ENCODE data around the gene IRF2BPL. TPM values are rescaled to one million over a fixed set of nuclear protein-coding genes. Genes with fewer than 3 reads are reported as not detected.
A peak's percentile ranks its signal among the peaks of the same experiment; 100 is the strongest.

Gene IRF2BPL
- polyA plus RNA-seq (ENCODE audit: insufficient read length): 42.3 TPM
- long read RNA-seq, donor 1, full-length matches to known transcripts: 313 of 313 reads
- long read RNA-seq, donor 1, partial matches to known transcripts: 0 of 313 reads
- long read RNA-seq, donor 1, other reads (novel, unspliced or antisense): 0 of 313 reads
- long read RNA-seq, donor 2, full-length matches to known transcripts: 151 of 151 reads
- long read RNA-seq, donor 2, partial matches to known transcripts: 0 of 151 reads
- long read RNA-seq, donor 2, other reads (novel, unspliced or antisense): 0 of 151 reads
- long read RNA-seq, donor 3, full-length matches to known transcripts: 142 of 142 reads
- long read RNA-seq, donor 3, partial matches to known transcripts: 0 of 142 reads
- long read RNA-seq, donor 3, other reads (novel, unspliced or antisense): 0 of 142 reads
- long read RNA-seq, donor 4, full-length matches to known transcripts: 30 of 30 reads
- long read RNA-seq, donor 4, partial matches to known transcripts: 0 of 30 reads
- long read RNA-seq, donor 4, other reads (novel, unspliced or antisense): 0 of 30 reads
- long read RNA-seq, donor 5, full-length matches to known transcripts: 193 of 193 reads
- long read RNA-seq, donor 5, partial matches to known transcripts: 0 of 193 reads
- long read RNA-seq, donor 5, other reads (novel, unspliced or antisense): 0 of 193 reads
- long read RNA-seq, donor 6, full-length matches to known transcripts: 201 of 201 reads
- long read RNA-seq, donor 6, partial matches to known transcripts: 0 of 201 reads
- long read RNA-seq, donor 6, other reads (novel, unspliced or antisense): 0 of 201 reads
- long read RNA-seq, donor 7, full-length matches to known transcripts: 195 of 195 reads
- long read RNA-seq, donor 7, partial matches to known transcripts: 0 of 195 reads
- long read RNA-seq, donor 7, other reads (novel, unspliced or antisense): 0 of 195 reads
- long read RNA-seq, donor 8, full-length matches to known transcripts: 70 of 70 reads
- long read RNA-seq, donor 8, partial matches to known transcripts: 0 of 70 reads
- long read RNA-seq, donor 8, other reads (novel, unspliced or antisense): 0 of 70 reads

DNA sequence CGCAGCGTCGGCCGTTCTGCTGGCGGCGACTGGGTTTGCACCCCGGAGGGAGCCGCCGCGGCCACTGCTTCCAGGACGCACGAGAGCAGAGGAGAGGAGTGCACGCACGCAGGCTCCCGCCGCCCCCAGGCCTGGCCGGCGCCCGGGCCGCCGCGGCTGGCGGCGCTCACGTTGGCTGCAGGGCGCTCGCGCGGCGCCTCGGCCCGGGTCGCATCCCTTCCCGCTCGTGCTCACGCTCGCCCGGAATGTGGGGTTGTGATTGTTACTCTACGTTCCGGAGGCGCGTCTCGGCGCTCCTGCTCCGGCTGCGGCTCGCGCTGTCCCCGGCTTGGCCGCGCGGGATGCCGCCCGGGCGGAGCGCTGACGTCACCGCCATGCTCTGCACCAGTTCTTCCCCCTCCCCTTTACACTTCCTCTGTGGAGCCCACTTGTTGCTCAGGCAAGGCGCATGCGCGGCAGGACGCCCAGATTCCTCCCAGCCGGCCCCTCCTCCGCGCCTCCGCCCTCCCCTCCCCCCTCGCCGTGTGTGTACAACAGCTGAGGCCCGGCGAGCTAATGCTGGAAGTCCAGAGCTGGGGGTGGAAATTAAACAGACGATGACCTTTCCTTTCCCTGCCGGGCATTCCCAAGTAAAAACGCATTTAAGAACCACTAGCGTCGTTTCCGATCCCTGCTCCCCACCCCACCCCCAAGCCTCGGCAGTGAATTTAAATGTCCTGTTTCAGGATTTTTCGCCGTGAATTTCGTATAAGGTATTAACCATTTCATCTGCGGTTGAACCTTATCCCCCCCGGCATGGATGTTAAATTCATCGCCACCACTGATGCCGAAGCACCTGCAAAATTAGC is at the start of gene IRF2BPL:
IRF2BPL (minus strand) TSS at position 325 of the 848 bp plus-strand sequence. CDS start 916 bp downstream, outside the sequence.
- DNase-seq: peak; percentile 98

DNA sequence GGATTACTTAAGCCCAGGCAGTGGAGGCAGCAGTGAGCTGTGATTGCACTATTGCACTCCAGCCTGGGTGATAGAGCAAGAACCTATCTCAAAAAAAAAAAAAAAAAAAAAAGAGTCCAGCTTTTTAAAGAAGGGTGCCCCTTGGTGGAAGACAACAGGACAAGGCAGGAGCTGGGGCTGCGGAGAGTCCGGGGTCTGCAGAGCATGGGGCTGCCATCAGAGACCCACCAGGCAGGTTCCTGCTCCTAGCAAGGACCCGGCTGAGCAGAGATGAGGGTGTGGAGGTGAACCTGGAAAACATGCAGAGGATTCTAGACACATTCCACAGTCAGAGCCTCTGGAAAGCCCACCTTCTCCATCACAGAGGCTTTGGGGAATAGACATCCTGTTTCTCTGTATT is 48.5 kb upstream of the IRF2BPL start:
- DNase-seq: no peak

DNA sequence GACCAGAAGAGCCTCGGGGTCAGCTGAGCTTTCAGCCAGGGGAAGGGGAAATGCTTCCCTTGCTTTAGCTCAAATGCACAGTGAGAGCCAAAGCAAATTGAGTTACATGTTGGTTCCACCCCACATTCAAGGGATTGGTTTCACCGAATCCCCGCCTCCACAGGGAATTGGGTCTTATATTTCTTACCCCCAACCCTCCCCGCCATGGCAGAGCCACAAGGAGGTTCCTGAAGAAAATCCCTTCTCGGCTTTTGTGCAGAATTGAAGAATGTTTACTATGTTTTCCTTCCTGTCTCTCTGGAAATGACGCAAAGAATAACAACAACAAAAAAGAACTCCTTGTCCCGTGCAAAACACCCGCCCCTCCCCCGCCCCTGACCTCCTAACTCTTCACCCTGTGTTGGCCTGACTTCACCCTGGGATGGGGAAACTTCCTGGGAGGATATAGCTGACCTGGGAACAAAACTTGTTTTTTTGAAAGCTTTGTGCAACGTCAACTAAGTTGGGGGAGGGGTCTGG is 47.7 kb upstream of the IRF2BPL start:
- peak; percentile 83 for DNase-seq

DNA sequence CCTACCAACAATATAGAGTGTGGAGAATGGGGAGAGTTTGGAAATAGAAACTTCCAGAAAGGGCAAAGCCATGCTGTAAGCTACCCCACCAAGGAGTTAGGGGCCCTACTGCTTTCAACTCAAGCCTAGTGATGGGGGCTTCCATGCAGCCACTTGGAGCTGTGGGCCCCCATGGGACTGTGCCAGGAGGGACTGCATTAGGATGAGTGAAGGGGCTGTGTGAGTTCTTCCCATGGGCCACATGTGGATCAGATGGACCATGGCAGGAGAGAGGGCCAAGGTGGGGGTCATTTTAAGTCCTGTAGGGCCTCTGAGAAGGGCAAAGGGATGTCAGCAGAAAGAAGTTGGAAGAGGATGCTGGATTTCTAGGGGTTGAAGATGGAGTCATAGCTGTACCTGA is 46.5 kb upstream of the IRF2BPL start:
- DNase-seq: no peak

DNA sequence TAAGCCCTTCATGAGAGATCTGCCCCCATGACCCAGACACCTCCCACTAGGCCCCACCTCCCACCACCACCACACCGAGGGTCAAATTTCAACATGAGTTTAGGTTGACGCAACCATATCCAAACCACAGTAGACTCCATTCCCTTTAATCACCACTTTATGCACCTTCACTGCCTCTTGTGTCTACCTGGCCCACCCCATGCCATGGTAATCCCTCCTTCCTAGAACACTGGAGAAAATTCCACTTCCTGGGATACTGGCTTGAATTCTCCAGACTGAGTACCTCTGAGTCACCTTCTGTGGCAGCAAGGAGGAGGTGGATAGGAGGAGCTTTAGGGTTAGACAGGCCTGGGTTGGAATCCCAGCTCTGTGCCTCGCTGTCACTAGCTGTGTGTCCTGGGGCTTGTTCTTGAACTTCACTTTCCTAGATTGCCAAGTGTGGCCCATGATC is 43.5 kb upstream of the IRF2BPL start:
- no peak for DNase-seq

DNA sequence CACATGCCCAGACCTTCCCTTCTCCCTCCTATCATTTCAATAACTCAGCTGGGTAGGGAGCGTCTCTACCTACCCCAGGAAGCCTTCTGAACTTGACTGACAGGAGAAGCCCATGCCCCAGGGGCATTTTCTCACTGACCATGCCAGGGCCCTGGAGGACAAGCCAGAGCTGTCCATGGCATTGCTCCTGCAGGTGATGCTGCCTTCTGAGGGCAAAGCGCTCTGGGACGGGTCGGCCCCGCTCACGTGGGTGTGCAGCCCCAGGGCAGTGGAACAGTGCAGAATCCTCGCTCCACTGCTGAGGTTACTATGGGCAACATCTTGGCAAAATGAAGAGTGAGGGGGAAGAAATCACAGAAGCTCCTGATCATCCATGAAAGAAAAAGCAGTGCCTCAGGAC is 41.0 kb upstream of the IRF2BPL start:
- no peak for DNase-seq

DNA sequence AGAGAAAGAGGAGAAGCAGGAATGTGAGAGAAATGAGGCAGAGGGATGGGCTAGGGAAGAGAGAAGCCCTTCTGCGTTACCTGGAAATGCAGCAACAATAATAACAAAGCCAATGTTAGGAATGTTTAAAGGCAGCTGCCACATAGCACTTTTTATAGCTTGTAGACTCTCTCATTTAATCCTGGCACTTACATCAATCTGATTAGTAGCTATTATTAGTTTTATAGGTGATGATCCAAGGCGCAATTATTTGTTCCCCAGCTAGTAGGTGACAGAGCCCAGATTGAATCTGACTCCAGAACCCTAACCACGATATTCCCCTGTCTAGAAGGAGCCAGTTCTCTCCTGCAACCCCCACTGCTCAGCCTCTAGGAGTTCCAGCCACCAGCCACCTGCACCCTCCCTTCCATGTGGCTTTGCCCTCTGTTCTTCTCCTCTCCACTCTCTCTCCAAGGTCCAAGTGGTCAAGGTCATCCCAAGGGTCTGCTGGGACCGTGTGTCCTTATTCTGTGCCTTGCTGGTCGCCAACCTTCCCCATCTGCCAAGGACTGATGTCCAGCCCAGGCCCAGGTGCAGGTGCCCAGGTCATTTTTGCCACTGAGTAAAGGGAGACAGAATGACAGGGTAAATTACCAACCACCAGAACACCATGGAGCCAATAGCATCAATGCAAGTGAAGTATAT is 40.2 kb upstream of the IRF2BPL start:
- DNase-seq: no peak

DNA sequence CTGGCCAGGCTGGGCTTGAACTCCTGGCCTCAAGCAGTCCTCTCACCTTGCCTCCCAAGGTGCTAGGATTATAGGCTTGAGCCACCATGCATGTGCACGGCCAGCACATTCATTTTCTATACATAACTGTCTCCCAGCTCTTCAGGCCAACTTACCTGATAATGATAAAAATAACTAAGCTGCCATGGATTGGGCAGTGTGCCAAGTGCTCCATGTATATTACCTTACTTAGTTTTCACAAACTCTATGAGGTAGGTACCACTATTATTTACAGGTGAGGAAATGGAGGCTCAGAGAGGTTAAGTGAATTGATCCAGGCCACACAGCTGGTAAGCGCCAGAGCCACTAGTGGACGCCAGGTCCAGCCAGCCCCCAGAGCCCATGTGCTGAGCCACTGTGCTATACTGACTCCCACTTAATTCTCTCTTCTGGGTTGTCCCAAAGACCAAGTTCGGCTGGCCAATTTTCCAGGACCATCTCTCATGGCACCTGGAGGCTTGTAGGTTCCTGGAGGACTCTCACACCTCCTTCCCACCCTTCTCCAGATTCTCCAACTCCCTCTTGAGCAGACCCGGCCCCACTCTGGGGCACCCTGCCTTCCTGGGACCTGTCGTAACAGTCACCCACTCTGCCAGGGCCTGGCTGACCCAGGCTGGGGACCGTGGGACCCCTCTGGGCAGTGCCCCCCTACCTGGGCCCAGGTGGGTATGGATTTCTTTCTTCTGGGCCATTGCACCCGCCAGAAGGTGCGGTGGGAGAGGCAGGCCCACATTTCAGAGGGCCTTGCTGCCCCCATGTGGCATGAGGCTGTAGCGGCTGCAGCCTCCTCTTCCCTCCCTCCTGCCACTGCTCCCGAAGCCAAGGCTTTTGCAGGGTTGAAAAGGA is 39.4 kb upstream of the IRF2BPL start:
- DNase-seq: no peak

DNA sequence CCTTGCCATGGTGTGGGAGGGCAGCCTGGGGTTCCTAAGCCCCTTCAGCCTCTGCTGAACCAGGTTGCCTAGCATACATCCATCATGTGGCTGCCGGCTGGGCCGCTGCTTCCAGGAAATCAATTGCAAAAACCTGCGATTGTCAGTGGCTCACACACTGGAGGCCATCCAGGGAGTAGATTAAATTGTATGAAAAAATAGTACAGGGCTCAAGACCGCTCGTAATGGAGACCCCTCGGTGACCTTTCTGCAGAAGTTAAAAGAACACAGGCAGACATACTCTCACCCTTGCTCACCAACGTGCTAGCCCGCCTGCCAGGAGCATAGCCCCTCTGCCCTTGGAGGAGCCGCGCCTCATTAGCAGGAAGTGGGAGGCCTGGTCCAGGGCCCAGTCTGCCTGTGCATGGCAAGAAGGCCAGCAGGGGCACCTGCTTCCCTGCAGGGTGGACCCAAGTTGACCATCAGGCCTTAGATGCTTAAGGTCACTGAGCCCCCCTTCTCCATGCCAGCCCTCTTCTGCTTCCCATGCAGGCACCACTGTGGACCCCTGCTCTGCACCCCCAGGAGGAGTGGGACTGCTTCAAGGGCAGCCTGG is 38.2 kb upstream of the IRF2BPL start:
- DNase-seq: no peak

DNA sequence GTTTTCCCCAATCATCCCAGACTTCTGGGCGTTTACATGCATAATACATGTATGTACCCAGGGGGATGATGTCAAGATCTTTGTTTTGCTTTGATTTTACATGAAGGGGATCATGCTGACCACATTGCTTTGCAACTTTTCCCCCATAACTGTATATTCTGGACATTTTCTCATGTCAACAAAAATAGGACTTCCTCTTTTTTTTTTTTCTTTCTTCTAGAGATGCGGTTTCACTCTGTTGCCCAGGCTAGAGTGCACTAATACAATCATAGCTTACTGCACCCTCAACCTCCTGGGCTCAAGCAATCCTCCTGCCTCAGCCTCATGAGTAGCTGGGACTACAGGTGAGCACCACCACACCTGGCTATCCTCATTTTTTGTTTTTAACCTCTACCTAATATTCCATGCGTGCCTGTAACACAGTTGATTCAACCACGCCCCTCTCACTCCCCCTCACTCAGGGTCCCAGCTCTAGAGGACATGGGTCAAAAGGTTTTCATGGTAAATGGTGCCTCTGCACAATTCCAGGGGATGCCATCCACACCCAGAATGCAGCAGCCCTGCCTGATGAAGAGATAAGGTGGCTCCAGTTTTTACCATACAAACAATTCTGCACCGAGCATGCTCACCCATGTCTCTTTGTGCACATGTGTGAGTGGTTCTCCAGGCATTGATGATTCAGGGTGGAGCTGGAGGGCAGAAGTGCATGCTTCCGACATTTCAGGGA is 37.5 kb upstream of the IRF2BPL start:
- DNase-seq: no peak

DNA sequence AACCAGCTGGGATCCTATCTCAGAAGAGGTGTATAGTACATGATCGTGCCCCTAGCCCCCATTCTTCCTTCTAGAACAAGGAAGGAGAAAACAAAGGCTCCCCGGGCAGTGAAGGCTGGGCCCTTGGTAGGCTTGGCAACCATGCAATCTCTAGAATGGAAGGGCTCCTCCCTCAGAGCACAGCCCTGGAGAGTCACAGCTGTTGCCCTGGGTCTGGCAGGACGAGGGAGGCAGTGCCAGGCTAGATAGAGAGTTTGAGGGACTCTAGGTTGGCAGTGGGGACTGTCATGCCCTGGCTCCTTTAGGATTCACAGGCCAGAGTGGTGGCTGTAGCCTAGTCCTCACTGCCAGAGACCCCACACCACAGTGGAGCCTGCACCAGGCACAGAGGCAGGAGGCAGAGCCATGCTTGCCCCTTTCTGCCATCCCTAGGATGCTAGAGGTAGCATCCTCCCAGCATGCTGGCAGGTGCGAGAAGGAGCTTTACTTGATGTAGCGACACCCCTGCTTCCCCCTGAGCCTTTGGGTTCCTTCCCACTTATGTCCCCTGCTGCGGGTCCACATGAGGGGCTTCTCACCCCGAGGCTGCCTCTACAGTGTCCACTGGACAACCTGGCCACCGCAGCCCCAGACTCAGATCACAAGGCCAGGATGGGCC is 36.1 kb upstream of the IRF2BPL start:
- DNase-seq: no peak

DNA sequence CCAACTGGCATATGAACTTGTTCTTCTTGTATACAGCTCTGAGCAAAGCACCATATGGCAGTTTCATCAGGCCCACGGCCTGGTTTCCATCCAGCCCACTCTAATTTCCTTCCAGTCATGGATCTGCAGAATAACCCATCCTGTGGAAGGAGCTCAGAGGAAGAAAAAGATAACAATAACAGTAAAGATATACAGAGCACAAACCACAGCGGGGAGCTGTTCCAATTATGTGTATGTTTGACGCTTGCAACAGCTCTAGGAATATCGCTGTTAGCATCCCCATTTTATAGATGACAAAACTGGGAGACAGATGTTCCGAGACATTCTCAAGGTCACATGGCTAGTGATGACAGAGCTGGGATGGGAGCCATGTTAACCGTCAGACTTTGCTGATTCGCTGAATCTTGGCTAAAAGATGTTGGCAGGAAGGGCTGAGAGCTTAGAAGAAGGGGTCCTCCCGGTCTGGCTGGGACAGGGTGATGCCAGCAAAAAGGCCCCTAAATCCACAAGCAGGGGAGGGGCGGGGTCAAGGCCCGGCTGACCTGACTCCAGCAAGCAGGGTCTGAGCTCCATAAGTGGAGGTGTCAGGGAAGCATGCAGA is 35.2 kb upstream of the IRF2BPL start:
- DNase-seq: no peak

DNA sequence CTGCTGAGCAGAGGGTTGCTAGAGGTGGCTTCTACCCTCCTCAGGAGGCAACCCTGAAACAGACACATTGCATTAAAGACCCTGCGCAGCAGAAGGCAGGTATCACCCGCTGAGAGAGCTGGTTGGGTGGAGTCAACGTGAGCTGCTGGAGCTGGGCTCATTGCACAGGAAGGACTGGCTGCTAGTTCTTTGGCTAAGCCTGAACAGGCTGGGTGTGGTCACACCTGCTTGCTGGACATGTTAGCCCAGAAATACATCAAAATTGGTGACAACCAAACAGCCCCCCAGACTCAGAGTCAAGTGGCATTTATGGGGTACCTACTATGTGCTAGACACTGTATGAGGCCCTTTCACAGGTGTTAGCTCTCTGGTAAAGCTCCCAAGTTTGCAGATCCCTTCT is 33.8 kb upstream of the IRF2BPL start:
- DNase-seq: no peak

DNA sequence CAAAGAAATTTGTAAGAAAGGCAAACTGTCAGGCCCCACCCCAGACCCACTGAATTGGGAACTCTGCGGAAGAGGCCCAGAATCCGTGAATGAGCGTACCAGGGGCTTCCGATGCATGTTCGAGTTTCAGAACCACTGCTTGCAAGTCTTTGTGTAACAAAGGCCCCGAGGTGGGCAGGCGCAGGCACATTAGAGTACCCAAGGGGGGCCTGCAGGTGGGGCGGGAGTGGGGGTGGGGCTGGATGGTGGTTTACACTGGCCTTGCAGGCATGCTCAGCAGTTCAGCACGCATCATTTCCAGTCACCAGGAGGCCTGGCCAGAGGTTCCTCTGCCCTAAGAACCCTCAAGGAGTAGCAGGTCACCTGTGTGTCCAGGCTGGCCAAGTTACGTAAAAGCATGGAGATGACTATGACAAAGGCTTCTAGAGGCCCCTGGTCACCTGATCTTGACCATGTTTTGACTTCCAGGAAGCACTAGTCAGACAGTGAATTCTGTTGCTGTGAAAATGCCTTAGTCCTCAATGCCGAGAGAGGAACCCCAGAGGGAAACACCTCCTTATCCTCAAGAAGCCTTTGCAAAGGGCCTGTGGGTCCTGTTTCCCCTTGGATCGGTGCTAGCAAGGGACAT is 33.2 kb upstream of the IRF2BPL start:
- no peak for DNase-seq

DNA sequence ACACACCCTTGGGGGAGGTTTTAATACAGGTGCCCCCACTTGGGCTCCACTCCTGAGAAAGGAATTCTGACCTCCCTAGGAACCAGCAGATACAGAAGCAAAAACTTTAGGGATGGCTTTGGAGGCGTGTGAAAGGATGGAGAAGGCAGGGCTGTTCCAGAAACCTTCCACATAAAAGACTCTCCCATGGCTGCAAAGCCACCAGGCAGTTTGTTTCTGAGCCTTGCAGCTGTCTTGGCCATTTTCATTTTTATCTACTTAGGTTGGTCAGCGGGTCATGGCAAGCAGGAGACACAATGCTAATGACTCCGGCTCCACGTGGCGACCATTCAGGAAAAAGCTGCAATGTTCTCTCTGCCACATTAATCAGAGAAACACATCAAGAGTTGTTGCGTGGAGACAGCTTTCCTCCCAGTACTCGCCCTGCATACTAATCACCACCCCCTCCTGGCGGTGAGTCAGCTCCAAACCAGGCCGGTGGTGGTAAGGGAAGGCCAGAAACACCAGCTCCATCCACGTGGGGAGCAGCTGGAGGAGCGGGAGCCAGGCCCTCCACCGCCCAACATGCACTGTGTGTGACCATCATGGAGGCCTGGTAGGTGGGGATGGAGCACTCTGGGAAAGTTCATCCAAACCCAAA is 30.9 kb upstream of the IRF2BPL start:
- DNase-seq: no peak

DNA sequence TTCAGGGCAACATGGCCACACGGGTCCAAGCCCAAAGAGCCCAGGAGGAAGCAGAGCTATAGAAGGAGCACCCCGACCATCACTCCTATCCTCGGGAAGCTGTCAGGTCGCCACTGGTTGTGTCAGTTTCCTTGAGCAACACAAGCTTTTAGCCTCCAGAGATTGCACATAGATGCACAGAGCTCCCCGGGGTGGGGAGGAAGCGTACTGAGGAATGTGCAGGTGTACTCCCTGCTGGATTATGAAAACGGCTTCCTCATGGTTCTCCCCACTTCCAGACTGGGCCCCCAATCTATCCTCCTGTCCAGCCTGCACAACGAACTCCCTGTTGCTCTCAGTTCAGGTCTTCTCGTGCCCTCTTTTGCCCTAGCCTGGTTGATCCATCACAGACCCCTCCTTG is 30.3 kb upstream of the IRF2BPL start:
- DNase-seq: no peak

DNA sequence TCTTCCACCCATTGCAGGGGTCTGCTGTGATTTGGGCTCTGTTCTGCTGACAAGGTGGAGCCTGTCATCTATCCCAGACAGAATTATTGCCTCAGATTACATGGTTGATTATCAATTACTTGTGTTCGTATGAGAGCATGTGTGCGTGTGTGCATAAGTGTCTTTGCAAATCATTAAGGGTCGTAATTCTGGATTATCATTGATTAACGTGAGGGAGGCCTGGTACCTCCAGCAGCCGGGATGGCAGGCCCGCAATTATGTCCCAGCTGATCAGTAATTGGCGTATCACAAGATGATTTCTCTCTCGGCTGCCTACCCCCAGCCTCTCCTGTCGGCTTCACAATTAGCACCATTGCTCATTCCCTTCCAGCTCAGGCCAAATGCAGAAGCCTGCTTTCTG is 29.6 kb upstream of the IRF2BPL start:
- DNase-seq: no peak
